Activated naive CD4-positive, alpha-beta T cell treated with Interleukin-2 at 50 U/mL for 16 hours (primary cell): Measurements from ENCODE around the gene CDK5RAP3.
A peak's percentile ranks its signal among the peaks of the same experiment; 100 is the strongest.
"Not testable (repeated sequence)": the region's sequence is repeated elsewhere in the genome, so short reads cannot be mapped to it uniquely, and the experiment has no call there.

Experiments
- DNase-seq: peaks from one replicate; pipeline ENCODE4 v3.0.0-alpha.2; 2020

The CDK5RAP3 gene

DNA sequence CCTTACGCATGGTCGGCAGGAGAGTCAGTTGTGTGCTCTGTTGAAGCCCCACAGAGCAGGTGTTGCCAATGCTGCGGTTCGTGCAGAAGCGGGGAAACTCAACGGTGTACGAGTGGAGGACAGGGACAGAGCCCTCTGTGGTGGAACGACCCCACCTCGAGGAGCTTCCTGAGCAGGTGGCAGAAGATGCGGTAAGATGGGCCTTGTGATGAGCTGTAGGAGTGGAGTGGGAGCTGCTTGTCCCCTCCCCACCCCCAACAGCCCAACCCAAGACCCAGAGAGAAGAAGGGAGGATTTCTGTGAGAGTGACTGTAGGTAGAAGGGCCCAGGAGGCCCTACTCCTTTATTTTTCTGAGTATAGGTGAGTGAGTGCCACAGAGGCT is 4.9 kb downstream of the CDK5RAP3 start:
- DNase-seq: no peak

DNA sequence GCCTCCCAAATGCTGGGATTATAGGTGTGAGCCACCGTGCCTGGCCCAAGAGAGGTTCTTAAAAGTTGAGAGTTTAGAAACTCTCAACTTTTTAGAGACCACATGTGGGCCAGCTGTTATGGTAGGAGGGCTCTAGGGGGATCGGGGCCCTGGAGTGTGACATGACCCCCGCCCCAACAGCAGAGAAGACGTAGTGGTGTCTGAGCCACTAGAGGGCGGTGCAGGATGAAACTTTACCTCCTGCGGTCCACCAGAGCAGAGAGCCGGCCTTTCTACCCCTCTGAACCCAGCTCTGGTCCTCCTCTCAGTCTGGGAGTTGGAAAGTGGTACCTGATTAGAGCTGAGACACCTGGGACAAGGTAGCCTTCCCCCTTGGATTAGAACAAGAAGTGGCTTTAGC is 7.4 kb downstream of the CDK5RAP3 start:
- peak; percentile 48 for DNase-seq

DNA sequence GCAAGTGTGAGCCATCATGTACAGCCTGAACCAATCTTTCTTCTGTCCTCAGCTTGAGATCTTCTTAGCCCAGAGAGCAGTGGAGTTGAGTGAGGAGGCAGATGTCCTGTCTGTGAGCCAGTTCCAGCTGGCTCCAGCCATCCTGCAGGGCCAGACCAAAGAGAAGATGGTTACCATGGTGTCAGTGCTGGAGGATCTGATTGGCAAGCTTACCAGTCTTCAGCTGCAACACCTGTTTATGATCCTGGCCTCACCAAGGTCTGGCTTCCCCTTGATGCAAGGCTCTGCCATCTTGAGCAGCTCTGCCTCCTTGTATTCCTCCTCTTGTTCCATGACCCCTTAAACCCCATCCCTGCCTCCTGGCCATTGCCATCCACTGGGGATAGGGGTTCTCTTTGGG is 9.6 kb downstream of the CDK5RAP3 start:
- DNase-seq: no peak

DNA sequence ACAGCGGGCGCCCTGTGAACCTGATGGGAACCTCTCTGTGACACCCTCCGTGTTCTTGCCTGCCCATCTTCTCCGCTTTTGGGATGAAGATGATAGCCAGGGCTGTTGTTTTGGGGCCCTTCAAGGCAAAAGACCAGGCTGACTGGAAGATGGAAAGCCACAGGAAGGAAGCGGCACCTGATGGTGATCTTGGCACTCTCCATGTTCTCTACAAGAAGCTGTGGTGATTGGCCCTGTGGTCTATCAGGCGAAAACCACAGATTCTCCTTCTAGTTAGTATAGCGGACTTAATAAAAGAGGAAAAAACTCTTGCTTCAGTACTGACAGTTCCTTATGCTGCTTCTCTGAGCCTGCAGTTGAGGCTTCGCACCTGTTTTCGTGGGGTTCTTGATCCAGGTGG is 10.5 kb downstream of the CDK5RAP3 start:
- no peak for DNase-seq

DNA sequence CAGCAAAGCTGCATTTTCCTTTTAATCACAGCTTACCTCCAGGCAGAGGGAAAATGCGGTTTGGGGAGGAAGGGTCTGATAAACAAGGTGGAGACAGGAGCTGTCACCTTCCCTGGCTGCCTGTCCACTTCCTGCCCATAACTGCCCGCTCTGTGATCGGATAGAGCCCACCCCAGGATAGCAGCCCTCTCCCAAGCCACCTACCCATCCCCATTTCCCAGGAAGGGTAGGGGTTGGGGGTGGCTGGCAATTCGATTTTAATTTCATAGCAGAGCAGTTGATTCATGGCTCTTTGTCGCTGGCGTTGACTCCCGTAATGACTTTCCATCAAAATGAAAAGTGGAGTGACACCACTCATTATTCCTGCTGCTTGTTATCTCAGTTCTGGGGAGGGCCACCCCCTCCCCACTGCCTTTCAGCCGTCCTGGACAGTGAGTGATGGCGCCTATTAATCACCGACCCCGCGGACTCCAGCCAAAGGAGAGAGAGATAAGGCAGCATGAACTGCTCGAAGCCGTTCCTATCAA is 11.2 kb downstream of the CDK5RAP3 start:
- DNase-seq: no peak

DNA sequence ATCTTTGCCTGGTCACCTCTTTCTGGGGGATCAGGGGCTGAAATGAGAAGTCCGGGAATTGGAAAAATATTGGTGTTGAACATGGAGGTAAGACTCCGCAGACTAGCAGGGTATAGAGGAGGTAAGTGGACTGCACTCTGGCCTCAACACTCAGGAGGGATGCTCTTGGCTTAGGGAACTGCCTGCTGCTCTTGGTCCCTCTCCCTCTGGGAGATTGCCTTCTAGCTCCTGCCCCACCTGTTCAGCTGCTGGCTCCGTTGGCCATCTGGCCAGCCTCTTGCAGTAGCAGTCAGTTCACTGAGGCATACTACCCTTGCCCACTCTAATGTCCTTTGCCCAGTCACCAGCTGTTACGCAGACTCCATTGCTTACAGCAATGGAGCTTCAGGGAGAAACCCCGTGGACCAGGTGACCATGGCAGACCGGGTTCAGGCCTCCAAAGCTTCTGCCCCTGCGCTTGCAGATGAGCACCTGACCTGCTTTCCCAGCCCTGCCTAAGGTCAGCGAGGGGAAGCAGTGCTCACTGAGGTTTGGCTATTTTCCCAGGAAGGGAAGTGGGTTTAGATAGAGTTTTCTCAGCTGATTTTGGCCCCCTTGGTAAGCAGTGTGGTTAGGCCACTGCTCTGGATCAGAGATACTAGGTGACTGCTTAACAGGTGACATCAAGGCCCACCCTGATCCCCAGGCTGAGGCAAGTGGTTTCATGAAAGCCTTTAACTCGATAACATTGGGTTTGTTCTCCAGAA is 11.9 kb downstream of the CDK5RAP3 start:
- DNase-seq: no peak

DNA sequence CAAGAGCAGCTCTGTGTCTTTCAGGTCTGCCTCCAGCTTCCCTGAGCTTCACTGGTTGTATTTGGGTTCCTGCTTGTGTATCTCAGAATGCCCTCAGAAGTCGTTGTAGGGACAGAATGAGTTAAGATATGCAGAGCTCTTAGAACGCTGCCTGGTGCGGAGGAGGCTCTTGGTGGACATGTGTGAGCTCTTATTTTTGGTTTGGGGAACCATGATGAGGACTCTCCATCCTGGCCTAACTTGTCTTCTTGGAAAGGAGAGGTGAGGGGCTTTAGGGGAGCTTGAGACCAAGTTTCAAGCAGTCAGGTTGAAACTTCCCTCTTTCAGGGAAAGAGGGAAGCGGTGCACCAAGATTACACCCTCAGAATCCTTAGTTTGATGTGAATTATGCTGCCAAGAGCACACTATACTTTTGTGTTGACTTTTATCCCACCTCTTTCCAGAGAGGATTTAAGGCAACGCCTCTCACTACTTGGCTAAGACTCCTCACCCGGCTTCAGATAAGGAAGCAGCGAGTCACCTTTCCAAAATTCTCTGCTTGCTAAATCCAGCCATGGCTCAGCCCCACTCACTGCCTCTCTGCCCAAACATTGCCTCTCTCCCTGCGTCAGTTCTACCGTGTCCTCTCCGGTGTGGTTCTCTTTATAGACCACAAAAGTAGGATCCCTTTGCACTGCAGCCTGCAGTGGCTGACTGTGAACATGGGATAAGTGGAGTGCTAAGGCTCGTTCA is 12.7 kb downstream of the CDK5RAP3 start:
- no peak for DNase-seq

DNA sequence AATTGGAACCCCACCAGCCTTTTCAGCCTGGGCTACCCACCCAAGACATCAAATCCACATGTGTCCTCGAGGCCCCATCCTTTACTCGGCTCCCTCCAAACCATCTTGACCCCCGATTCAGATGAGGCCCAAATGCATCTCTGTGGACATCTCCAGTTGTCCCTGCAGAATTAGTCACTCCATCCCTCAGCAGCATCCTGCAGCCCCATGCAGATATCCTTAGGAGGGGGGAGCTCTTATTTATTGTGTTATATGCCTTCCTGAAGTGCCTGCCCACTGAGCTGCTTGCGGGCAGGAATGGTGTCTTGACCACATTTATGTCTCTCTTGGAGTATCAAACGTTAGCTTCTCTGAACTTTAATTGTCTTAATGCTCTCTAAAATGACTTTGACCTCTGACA is 15.6 kb downstream of the CDK5RAP3 start:
- no peak for DNase-seq

DNA sequence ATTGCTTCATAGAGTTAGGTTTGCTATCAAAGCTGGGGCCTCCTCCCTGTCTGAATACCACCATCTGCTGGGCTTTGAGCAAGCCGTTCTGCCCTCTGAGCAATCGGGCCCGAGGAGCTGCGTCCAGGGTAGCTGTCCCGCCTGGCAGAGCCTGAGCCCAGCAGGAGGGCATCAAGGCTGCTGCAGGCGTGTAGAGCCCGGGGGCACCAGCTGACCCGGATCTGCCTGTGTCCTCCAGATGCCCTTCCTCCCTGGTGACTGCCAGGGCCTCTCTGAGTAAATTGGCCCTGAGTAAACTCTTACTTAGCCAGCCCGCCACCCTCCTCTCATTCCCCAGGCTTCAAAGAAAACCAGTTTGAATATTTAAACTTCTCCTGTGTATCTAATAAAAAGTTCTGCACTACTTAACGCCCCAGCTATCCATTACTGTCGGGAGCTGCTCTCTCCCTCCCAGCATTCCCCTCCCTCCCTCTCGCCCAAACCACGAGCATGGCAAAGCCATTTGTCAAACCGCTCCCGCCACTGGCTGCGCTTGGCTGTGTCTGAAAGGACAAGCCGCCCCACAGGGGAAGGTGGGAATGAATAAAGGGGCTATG is 16.4 kb downstream of the CDK5RAP3 start:
- DNase-seq: no peak

DNA sequence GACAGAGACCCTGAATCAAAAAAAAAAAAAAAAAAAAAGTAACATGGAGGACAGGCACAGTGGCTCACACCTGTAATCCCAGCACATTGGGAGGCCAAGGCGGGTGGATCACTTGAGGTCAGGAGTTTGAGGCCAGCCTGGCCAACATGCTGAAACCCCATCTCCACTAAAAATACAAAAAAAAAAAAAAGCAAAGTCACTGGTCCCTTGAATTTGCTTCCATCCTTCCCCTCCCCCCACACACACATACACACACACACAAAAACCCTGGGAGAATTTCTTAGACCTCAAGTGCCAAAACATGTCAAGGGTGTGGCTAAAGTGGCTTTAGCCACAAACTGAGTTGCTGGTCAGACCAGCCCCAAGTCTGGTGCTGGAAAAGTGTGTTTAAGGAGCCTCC is 17.5 kb downstream of the CDK5RAP3 start:
- not testable (repeated sequence) for DNase-seq

DNA sequence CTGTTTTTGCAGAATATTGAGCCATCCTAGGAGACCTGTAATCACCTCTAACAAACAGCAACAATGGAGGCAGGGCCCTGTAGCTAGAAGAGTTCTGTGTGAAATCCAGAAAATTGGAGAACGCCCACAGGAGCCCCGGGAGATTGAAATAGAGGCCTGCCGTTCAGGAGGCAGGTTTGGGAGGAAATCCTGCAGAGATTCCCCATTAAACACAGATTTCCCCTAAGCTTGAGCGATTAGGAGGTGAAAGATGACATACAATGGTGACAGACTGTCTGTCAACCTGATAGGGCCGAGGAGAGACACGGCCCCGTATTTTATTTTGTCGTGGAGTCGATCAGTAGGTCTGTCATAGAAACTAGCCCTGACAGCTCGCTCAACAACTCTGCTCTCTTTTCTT is 18.2 kb downstream of the CDK5RAP3 start:
- DNase-seq: no peak

DNA sequence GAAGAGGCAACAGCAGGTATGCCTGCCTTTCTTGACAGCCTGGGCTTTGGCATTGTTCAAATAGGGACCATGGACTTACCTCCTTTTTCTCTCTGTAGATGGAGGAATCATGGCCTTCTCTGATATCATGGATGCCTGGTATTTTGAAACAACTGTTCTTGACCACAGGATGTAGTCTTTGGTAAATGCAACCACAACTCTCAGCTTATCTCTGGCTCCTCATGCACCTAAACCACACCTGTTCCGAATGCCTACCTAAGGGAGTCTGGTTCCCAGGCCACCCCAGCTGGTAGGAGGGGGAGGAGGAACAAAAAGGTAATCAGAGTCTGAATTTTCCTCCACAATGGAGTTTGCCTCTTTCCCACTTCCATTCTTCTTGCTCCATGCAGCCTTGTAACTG is 18.8 kb downstream of the CDK5RAP3 start:
- DNase-seq: no peak

DNA sequence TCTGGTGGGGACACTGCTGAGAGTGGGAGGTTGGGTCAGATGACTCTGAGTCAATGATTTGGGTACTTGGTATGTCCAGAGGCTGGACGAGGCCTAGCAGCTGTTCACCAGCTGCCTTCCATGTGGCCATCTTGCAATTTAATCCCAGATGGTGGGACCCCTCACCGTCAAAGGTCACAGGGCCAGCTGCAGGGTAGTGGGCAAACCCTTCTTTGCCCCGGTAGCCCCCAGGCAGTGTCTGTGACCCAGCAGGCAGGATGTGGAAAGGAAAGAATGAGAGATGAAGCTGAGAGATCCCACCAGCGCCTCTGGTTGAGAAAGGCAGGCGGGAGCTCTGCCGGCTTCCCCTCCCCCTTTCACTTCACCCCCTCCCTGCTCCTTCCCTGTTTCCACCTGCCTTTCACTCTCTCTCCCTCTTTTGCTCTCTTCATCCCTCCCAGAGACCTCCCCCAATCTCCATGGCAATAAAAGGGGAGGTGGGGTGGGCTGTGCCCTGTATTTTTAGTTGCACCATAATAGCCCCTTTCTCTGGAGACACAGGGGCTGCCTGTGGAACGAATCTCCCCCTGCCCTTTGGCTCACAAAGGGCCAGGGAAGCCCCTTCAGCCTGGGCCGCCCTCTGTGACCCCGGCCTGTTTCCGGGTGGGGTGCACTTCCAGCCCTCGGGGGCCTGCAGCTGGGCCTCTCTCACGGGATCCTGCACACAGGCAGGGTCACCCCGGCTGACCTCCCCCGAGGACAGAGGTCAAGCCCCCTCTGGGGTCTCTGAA is 20.2 kb downstream of the CDK5RAP3 start:
- no peak for DNase-seq

DNA sequence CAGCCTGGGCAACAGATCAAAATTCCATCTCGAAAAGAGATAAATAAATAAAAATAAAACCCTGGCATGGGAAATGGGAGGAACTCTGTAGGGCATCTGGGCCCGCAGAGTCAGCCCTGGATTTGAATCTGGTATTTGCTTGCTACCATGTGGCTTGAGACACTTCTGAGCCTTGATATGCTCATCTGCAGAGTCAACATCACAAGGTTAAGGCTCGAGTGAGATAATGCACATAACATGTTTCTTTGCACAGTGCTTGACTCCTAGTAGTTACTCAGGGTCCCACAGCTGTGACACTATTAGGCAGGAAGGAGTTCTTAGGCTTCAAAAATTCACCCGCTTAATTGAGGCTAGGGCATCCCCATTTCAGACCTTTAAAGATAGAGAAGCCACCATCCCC is 21.3 kb downstream of the CDK5RAP3 start:
- DNase-seq: no peak

DNA sequence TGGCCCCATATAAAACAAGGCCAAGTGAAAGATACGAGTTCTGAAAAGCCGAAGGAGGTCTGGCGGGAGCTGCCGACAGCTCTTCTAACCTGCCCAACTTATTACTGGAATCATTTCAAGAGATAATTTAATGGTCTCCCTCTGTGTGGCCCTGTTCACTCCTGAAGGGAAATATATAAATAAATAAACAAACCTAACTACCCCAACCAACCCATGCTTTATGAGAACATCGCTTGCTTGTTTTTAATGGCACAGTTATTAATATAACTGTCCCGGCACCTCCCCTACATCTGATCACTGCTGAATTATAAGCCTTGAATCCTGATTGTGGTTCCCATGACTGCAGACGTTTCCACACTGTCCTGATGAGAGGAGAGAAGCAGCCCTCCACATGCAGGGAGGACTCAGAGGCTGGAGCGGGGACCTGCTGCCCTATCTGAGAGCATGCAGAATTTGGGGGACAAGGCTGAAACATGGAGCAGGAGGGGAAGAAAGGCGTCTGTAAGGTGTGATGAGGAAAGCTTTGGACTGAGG is 22.2 kb downstream of the CDK5RAP3 start:
- DNase-seq: no peak

DNA sequence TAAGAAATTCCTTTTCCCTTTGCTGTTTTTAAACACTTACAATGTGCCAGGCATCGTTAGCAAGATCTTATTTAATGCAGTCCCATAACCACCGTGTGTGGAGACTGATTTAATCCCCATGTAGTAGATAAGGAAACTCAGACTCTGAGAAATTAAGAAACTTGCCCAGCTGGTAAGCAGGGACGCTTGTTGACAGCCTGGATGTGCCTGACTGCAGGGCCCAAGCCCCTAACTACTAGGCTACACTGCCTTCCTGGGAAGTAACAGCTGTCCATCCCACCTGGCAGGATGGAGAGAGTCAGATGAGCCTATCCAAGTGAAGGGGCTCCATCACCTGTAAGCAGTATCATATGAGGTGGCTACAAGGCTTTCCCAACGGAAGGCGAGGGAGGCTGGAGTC is 23.1 kb downstream of the CDK5RAP3 start:
- no peak for DNase-seq

DNA sequence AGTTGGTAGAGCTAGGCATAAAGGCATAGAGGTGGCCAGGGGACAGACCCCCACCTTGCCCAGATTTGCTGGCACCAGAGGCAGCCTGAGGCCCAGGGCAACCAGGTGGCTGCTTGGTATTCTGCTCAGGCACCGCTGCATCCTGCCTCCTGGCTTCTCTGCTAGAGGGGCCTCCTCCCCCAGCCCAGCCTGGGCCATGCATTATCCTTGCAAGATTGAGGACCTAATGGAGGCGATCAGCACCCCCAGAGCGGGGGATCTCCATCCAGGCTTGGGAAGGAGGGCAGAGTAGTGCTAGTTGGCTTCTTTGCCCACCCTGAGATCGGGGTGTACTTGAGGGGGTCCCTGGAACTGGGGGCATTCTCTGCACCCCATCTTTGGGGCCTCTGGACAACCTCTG is 23.8 kb downstream of the CDK5RAP3 start:
- no peak for DNase-seq

DNA sequence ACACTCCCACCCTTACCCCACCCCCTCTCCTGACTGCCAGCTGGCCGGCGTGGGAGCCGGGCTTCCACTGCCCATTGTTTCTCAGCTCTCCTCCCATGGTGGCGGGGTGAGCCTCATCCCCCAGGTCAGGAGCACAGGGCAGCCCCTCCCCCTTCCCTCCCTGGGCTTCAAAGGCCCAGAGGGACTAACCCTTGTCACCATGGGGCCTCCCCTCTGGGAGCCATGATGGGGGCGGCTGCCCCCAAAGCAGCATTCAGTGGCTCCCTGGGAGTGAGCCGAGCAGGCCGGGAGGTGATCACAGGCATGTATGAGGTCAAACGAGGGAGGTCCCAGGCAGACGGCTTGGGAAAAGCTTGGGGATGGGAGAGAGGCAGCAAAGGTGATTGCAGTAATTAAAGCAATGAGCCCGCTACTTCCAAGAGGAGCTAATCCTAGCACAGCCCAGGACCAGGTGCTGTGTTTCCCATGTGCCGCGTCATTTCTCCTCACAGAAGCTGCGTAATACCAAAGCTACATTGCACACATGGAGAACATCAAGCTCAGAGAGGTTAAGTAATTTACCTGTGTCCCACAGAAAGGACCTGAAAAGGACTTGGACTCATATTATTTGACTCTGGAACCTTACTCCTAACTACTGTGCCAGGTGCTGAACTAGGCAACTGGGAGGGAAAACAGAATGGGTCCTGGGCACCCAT is 24.5 kb downstream of the CDK5RAP3 start:
- no peak for DNase-seq

DNA sequence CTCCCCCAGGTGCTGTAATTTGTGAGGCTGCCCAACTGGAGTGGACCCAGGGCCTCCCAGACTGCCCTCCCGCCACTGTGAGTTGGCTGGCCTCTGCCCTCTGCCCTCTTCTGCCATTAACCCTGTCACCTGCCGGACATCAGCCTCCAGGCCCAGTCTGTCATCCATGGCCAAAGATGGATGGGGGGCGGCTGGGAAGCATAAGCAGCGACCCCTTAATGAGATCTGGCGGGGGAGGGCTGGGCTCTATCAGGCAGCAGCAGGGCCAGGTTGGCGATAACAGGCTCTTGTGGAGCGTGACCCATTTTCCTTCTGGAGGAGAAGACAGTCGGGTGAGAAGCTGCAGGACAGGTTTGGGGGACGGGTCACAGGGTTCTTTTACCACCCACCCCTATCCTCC is 25.3 kb downstream of the CDK5RAP3 start:
- DNase-seq: no peak

DNA sequence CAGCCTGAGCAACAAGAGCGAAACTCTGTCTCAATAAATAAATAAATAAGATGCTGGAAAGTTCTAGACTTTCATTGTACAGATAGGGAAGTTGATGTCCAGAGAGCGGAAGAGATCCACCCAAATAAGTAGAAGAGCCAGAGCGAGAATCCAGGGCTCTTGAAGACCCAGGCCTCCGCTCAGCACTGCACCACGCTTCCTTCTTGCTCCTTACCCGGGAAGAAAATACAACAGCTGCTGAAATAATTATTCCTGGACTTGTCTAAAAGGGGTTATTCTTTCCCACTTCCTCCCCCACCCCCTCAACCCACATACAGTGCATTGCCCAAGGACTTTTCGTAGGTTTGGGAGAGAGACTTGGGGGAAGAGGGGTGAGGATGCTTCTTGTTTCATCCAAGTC is 26.7 kb downstream of the CDK5RAP3 start:
- DNase-seq: no peak

DNA sequence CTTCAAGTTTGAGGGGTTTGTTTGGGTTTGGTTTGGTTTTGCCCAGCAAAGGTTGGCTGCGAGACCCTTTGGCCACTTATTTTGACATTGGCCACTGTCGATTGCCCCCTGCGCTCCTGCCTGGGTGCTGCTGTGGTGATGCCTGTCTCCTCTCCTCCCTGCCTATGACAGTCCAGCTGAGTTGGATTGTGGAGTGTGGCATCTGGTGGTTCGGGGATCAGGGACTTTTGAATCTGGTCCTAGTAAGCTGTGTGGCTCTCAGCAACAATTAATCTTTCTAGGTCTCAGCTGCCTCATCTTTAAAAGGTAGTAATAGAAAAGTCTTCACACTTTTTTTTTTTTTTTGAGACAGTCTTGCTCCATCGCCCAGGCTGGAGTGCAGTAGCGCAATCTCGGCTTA is 27.1 kb downstream of the CDK5RAP3 start:
- DNase-seq: no peak

DNA sequence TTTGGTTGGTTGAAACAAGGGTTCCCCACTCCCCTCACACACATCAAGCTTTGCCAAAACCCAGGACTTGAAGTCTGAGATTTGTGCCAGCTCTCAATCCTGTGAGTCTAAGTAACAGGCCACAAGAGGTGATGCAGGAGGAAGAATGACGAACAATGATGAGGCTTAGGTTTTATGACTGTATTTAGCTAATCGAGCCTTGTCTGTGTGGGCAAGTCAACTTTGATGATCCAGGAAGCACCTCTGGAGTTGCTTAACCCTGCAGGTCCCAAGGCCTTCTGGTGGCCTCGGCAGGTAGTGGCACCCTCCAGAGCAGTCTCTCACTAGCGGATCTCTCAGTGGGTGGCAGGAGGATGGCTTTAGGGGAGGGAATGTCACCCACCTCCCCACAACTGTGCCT is 28.7 kb downstream of the CDK5RAP3 start:
- no peak for DNase-seq
